Hepatocyte (in vitro differentiated cells): Measurements from ENCODE around the gene CORIN.

Experiments used
- CTCF ChIP-seq: fragments of 200-600 bp; sonication (generic); IDR thresholded peaks from 2 replicates; pipeline ENCODE4 v1.5.1; 2016; ENCODE audit warnings: antibody characterized with exemption, mild to moderate bottlenecking; ENCODE audit not compliant: poor library complexity
- EZH2 ChIP-seq: fragments of 200-600 bp; sonication (generic); IDR thresholded peaks from 2 replicates; pipeline ENCODE4 v1.6.1; 2016; ENCODE audit warnings: antibody characterized with exemption, mild to moderate bottlenecking, borderline replicate concordance
- EZH2phosphoT487 ChIP-seq: fragments of 200-600 bp; sonication (generic); IDR thresholded peaks from one replicate; pipeline ENCODE4 v1.6.1; 2018; ENCODE audit warnings: antibody characterized with exemption, mild to moderate bottlenecking, low read depth, moderate library complexity; ENCODE audit not compliant: unreplicated experiment, severe bottlenecking

- no peak for TF ChIP-seq CTCF
- no peak for TF ChIP-seq EZH2phosphoT487
- TF ChIP-seq EZH2 = no peak
These were observed 187.2 kb downstream of the CORIN start for GRCh38 chr4:47650584-47651130.
